ENCODE data around the gene KCNMA1.

DNA sequence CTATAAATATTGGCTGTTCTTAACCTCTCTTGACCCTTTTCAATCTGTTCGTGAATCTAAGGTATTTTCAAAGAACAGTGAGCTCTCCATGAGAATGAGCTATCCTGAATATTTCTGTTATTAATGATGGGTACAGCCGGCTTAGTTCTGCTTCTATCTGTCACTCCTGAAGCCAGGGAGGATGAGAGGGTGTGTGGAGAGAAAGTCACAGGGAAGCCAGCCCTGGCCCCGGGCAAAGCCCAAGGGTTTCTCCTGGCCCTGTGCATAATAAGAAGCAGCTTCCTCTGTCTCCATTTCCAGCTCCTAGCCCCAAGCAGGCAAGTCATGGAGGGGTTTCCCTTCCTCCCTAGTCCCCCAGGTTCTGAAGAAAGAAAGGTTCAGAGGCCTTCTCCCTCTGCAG lies 151.1 kb downstream of the KCNMA1 start:
- no peak for TF ChIP-seq POLR2A (IDR thresholded peaks at IDR 0.05; ENCODE audit: extremely low read depth, insufficient read length)
- TF ChIP-seq, protein P1, sequence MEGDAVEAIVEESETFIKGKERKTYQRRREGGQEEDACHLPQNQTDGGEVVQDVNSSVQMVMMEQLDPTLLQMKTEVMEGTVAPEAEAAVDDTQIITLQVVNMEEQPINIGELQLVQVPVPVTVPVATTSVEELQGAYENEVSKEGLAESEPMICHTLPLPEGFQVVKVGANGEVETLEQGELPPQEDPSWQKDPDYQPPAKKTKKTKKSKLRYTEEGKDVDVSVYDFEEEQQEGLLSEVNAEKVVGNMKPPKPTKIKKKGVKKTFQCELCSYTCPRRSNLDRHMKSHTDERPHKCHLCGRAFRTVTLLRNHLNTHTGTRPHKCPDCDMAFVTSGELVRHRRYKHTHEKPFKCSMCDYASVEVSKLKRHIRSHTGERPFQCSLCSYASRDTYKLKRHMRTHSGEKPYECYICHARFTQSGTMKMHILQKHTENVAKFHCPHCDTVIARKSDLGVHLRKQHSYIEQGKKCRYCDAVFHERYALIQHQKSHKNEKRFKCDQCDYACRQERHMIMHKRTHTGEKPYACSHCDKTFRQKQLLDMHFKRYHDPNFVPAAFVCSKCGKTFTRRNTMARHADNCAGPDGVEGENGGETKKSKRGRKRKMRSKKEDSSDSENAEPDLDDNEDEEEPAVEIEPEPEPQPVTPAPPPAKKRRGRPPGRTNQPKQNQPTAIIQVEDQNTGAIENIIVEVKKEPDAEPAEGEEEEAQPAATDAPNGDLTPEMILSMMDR (IDR thresholded peaks at IDR 0.05; ENCODE audit: low read depth, low read length) = no peak
- TF ChIP-seq MYC (IDR thresholded peaks at IDR 0.05; ENCODE audit: low read depth, low read length) = no peak
- TF ChIP-seq, protein P2, sequence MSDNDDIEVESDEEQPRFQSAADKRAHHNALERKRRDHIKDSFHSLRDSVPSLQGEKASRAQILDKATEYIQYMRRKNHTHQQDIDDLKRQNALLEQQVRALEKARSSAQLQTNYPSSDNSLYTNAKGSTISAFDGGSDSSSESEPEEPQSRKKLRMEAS (IDR thresholded peaks at IDR 0.05; ENCODE audit: low read depth, low read length) = no peak

Data from NB4 (cell line).